HG02588 (cell line): ENCODE results near the gene MAP2K5.

Experiments
- ATAC-seq: cut with Tn5 transposase; IDR thresholded peaks from one replicate; pipeline ENCODE4 v1.9.1; 2021; ENCODE audit warnings: mild to moderate bottlenecking, moderate library complexity; ENCODE audit not compliant: unreplicated experiment

MAP2K5 gene

GRCh38 chr15:67746022-67746421 lies 203.5 kb downstream of the MAP2K5 start:
- no peak for ATAC-seq

GRCh38 chr15:67746450-67746849 lies 203.9 kb downstream of the MAP2K5 start:
- ATAC-seq, result no peak

GRCh38 chr15:67747921-67748320 lies 205.4 kb downstream of the MAP2K5 start:
- no peak for ATAC-seq

GRCh38 chr15:67750371-67750770 lies 207.9 kb downstream of the MAP2K5 start:
- ATAC-seq, result no peak

GRCh38 chr15:67753891-67754290 lies 211.4 kb downstream of the MAP2K5 start:
- ATAC-seq, result no peak

GRCh38 chr15:67755264-67755663 lies 212.8 kb downstream of the MAP2K5 start:
- no peak for ATAC-seq

- ATAC-seq, result no peak
Observed at GRCh38 chr15:67755936-67756335, 213.4 kb downstream of the MAP2K5 start.

GRCh38 chr15:67758619-67759300 lies 216.3 kb downstream of the MAP2K5 start:
- no peak for ATAC-seq

GRCh38 chr15:67760901-67761300 lies 218.4 kb downstream of the MAP2K5 start:
- ATAC-seq, result no peak

GRCh38 chr15:67761343-67761742 lies 218.8 kb downstream of the MAP2K5 start:
- ATAC-seq, result no peak

- peak; percentile 86 for ATAC-seq
Observed at GRCh38 chr15:67762610-67763368, 220.3 kb downstream of the MAP2K5 start.

GRCh38 chr15:67765701-67766100 lies 223.2 kb downstream of the MAP2K5 start:
- no peak for ATAC-seq

GRCh38 chr15:67766968-67767367 lies 224.5 kb downstream of the MAP2K5 start:
- ATAC-seq, result no peak

- ATAC-seq, result no peak
Observed at GRCh38 chr15:67768313-67768977, 225.9 kb downstream of the MAP2K5 start.

- ATAC-seq, result no peak
Observed at GRCh38 chr15:67769497-67770357, 227.2 kb downstream of the MAP2K5 start.

GRCh38 chr15:67770358-67770628 lies 227.8 kb downstream of the MAP2K5 start:
- ATAC-seq, result no peak

- no peak for ATAC-seq
Observed at GRCh38 chr15:67771189-67771800, 228.8 kb downstream of the MAP2K5 start.

GRCh38 chr15:67774626-67775025 lies 232.1 kb downstream of the MAP2K5 start:
- no peak for ATAC-seq

GRCh38 chr15:67775250-67775649 lies 232.7 kb downstream of the MAP2K5 start:
- ATAC-seq, result no peak

- ATAC-seq, result no peak
Observed at GRCh38 chr15:67775998-67776397, 233.5 kb downstream of the MAP2K5 start.

- ATAC-seq, result no peak
Observed at GRCh38 chr15:67776600-67776999, 234.1 kb downstream of the MAP2K5 start.
